OCI-M1 (cell line): ENCODE results near the gene RPS8.
"Not testable (repeated sequence)": the region's sequence is repeated elsewhere in the genome, so short reads cannot be mapped to it uniquely, and the experiment has no call there.

ENCODE experiments used
- DNase-seq: peaks from one replicate; lab custom pipeline; 2025; lab: John Stamatoyannopoulos, UW

Gene RPS8

GRCh38 chr1:44780583-44781121, 5.3 kb downstream of the RPS8 start:
- no peak for DNase-seq

GRCh38 chr1:44783697-44784093, 8.4 kb downstream of the RPS8 start:
- DNase-seq = no peak

GRCh38 chr1:44784094-44785028, 9.0 kb downstream of the RPS8 start:
- DNase-seq = no peak

- no peak for DNase-seq
These were observed 9.7 kb downstream of the RPS8 start for GRCh38 chr1:44785029-44785380.

GRCh38 chr1:44785501-44786137, 10.3 kb downstream of the RPS8 start:
- no peak for DNase-seq

GRCh38 chr1:44786138-44786840, 10.9 kb downstream of the RPS8 start:
- DNase-seq = peak; percentile 50

GRCh38 chr1:44786841-44787426, 11.6 kb downstream of the RPS8 start:
- DNase-seq = no peak

GRCh38 chr1:44787506-44787905, 12.2 kb downstream of the RPS8 start:
- no peak for DNase-seq

GRCh38 chr1:44788120-44788860, 12.9 kb downstream of the RPS8 start, which contains the start of gene BEST4:
TSS of gene BEST4 (minus strand) at chr1:44788170. CDS start at chr1:44787705, 465 bp downstream.
- no peak for DNase-seq

- no peak for DNase-seq
These were observed 15.8 kb downstream of the RPS8 start for GRCh38 chr1:44790968-44791801.

GRCh38 chr1:44792736-44793502, 17.6 kb downstream of the RPS8 start:
- no peak for DNase-seq

- DNase-seq = not testable (repeated sequence)
These were observed 22.5 kb downstream of the RPS8 start for GRCh38 chr1:44797886-44798285.

- no peak for DNase-seq
These were observed 23.4 kb downstream of the RPS8 start for GRCh38 chr1:44798481-44799365.

GRCh38 chr1:44799770-44800584, 24.6 kb downstream of the RPS8 start, which contains the start of gene PLK3:
TSS of gene PLK3 (plus strand) at chr1:44800377. CDS start at chr1:44800464, 87 bp downstream.
- peak; percentile 98 for DNase-seq

GRCh38 chr1:44801491-44802305, 26.4 kb downstream of the RPS8 start:
- DNase-seq = peak; percentile 21

- no peak for DNase-seq
These were observed 27.1 kb downstream of the RPS8 start for GRCh38 chr1:44802306-44803061.
